Measurements from ENCODE around the gene ZP3.
"Not testable (repeated sequence)": the region's sequence is repeated elsewhere in the genome, so short reads cannot be mapped to it uniquely, and the experiment has no call there.

GRCh38 chr7:76484456-76484855 is 59.7 kb downstream of the ZP3 start:
- not testable (repeated sequence) for TF ChIP-seq ZNF589 (CRISPR knock-in tag; conservative IDR thresholded peaks at IDR 0.05); CREB1 (IDR thresholded peaks at IDR 0.05); CREB1 (CRISPR knock-in tag; IDR thresholded peaks at IDR 0.05); PBX2 (CRISPR knock-in tag; IDR thresholded peaks at IDR 0.05)
